ENCODE data around the gene ATP10B.
"Not testable (repeated sequence)": the region's sequence is repeated elsewhere in the genome, so short reads cannot be mapped to it uniquely, and the experiment has no call there.

The ATP10B gene

GRCh38 chr5:160812996-160813395 lies 39.0 kb downstream of the ATP10B start:
- H3K9me3 ChIP-seq (ENCODE audit: control extremely low read depth in 1 of 5, control insufficient read depth in 4 of 5, insufficient read depth in 2 of 5, low read depth in 1 of 5, low read length in 4 of 5); H3K27me3 ChIP-seq (replicated peaks in 2 of 5; ENCODE audit: control insufficient read depth in 4 of 5, insufficient read depth in 5 of 5, low read length in 4 of 5); DNase-seq; H3K4me3 ChIP-seq (ENCODE audit: control insufficient read depth in 1 of 7, extremely low read depth in 1 of 7, insufficient read depth in 4 of 7, low read depth in 2 of 7, low read length in 6 of 7); H3K4me1 ChIP-seq (ENCODE audit: control extremely low read depth in 1 of 4, control insufficient read depth in 4 of 4, insufficient read depth in 4 of 4, low read length in 3 of 4); H3K27ac ChIP-seq (ENCODE audit: insufficient read depth in 1 of 2, low read depth in 1 of 2, low read length in 2 of 2, poor library complexity in 1 of 2, severe bottlenecking in 2 of 2); CTCF ChIA-PET; H3K36me3 ChIP-seq (ENCODE audit: control insufficient read depth in 4 of 4, insufficient read depth in 4 of 4, low read length in 3 of 4); POLR2A ChIA-PET: not testable (repeated sequence)
- WGBS (ENCODE audit: insufficient coverage), result 93% methylated on average over 5 of the region's 12 CpGs

GRCh38 chr5:160805376-160805775 lies 46.6 kb downstream of the ATP10B start:
- Histone ChIP-seq H3K9me3 (ENCODE audit: control extremely low read depth in 1 of 5, control insufficient read depth in 4 of 5, insufficient read depth in 2 of 5, low read depth in 1 of 5, low read length in 4 of 5) (no peaks in the 10 kb centered on the region), H3K27me3 (replicated peaks in 2 of 5; ENCODE audit: control insufficient read depth in 4 of 5, insufficient read depth in 5 of 5, low read length in 4 of 5) (no peaks in the 10 kb centered on the region), H3K4me3 (ENCODE audit: control insufficient read depth in 1 of 7, extremely low read depth in 1 of 7, insufficient read depth in 4 of 7, low read depth in 2 of 7, low read length in 6 of 7) (no peak overlapping the region), H3K4me1 (ENCODE audit: control extremely low read depth in 1 of 4, control insufficient read depth in 4 of 4, insufficient read depth in 4 of 4, low read length in 3 of 4) (no peaks in the 10 kb centered on the region), H3K27ac (ENCODE audit: insufficient read depth in 1 of 2, low read depth in 1 of 2, low read length in 2 of 2, poor library complexity in 1 of 2, severe bottlenecking in 2 of 2) (no peak overlapping the region), H3K36me3 (ENCODE audit: control insufficient read depth in 4 of 4, insufficient read depth in 4 of 4, low read length in 3 of 4) (no peaks in the 10 kb centered on the region)
- DNase-seq, result no peak
- ChIA-PET POLR2A (no interaction called here), CTCF (interaction anchor here (1.0 kb wide), 1 partner anchor 39 kb away, joined by 3 read pairs; no protein-coding TSS in a partner anchor)
- WGBS (ENCODE audit: insufficient coverage), result 97% methylated on average over 4 of the region's 6 CpGs

DNA sequence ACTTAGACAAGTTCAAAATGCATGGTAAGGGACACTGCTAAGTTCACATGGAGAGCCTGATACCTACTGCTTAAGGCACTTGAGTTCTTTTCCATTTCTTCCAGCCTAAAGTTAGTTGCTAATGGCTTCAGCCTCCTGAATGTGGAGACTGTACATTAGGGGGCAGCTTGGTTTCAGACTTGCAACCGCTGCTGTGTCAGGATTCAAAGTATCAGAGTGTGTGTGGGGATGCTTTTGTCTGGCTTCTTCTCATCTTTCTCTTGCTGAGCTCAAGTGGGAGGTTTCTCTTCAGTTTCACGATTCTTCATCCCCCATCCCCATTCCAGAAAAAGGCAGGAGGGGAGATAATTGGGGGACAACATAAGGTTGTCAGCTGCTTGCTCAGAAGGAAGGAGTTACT lies 49.4 kb downstream of the ATP10B start:
- POLR2A ChIA-PET, result no interaction called here
- H3K27ac ChIP-seq (ENCODE audit: insufficient read depth in 1 of 2, low read depth in 1 of 2, low read length in 2 of 2, poor library complexity in 1 of 2, severe bottlenecking in 2 of 2), result no peak overlapping the region
- H3K4me3 ChIP-seq (ENCODE audit: control insufficient read depth in 1 of 7, extremely low read depth in 1 of 7, insufficient read depth in 4 of 7, low read depth in 2 of 7, low read length in 6 of 7), result no peak overlapping the region
- no peaks in the 10 kb centered on the region for H3K36me3 ChIP-seq (ENCODE audit: control insufficient read depth in 4 of 4, insufficient read depth in 4 of 4, low read length in 3 of 4)
- no peaks in the 10 kb centered on the region for H3K27me3 ChIP-seq (replicated peaks in 2 of 5; ENCODE audit: control insufficient read depth in 4 of 5, insufficient read depth in 5 of 5, low read length in 4 of 5)
- no CpG with 5 or more reads among the region's 2 CpGs for WGBS (ENCODE audit: insufficient coverage)
- no peak for DNase-seq
- CTCF ChIA-PET, result no interaction called here
- no peaks in the 10 kb centered on the region for H3K9me3 ChIP-seq (ENCODE audit: control extremely low read depth in 1 of 5, control insufficient read depth in 4 of 5, insufficient read depth in 2 of 5, low read depth in 1 of 5, low read length in 4 of 5)
- H3K4me1 ChIP-seq (ENCODE audit: control extremely low read depth in 1 of 4, control insufficient read depth in 4 of 4, insufficient read depth in 4 of 4, low read length in 3 of 4), result peaks cover 6 to 16% (median 8%) of the 10 kb centered on the region in 4 experiments

- Histone ChIP-seq H3K36me3 (ENCODE audit: control insufficient read depth in 4 of 4, insufficient read depth in 4 of 4, low read length in 3 of 4) (no peaks in the 10 kb centered on the region), H3K9me3 (ENCODE audit: control extremely low read depth in 1 of 5, control insufficient read depth in 4 of 5, insufficient read depth in 2 of 5, low read depth in 1 of 5, low read length in 4 of 5) (no peaks in the 10 kb centered on the region), H3K4me1 (ENCODE audit: control extremely low read depth in 1 of 4, control insufficient read depth in 4 of 4, insufficient read depth in 4 of 4, low read length in 3 of 4) (peaks cover 6 to 16% (median 8%) of the 10 kb centered on the region in 4 experiments), H3K4me3 (ENCODE audit: control insufficient read depth in 1 of 7, extremely low read depth in 1 of 7, insufficient read depth in 4 of 7, low read depth in 2 of 7, low read length in 6 of 7) (no peak overlapping the region), H3K27me3 (replicated peaks in 2 of 5; ENCODE audit: control insufficient read depth in 4 of 5, insufficient read depth in 5 of 5, low read length in 4 of 5) (no peaks in the 10 kb centered on the region), H3K27ac (ENCODE audit: insufficient read depth in 1 of 2, low read depth in 1 of 2, low read length in 2 of 2, poor library complexity in 1 of 2, severe bottlenecking in 2 of 2) (no peak overlapping the region)
- ChIA-PET POLR2A (no interaction called here), CTCF (interaction anchor here (1.3 to 1.8 kb wide), 2 partner anchors 13 to 362 kb away, joined by 3 to 5 read pairs; no protein-coding TSS in a partner anchor)
- WGBS (ENCODE audit: insufficient coverage), result 100% methylated on average over 3 of the region's 4 CpGs
- DNase-seq, result no peak
These were observed 51.4 kb downstream of the ATP10B start for GRCh38 chr5:160800375-160801275.

GRCh38 chr5:160799184-160799583 lies 52.8 kb downstream of the ATP10B start:
- 0% methylated on average over 2 of the region's 4 CpGs for WGBS (ENCODE audit: insufficient coverage)
- no peak overlapping the region for H3K4me3 ChIP-seq (ENCODE audit: control insufficient read depth in 1 of 7, extremely low read depth in 1 of 7, insufficient read depth in 4 of 7, low read depth in 2 of 7, low read length in 6 of 7)
- no peaks in the 10 kb centered on the region for H3K27me3 ChIP-seq (replicated peaks in 2 of 5; ENCODE audit: control insufficient read depth in 4 of 5, insufficient read depth in 5 of 5, low read length in 4 of 5)
- H3K27ac ChIP-seq (ENCODE audit: insufficient read depth in 1 of 2, low read depth in 1 of 2, low read length in 2 of 2, poor library complexity in 1 of 2, severe bottlenecking in 2 of 2), result no peak overlapping the region
- DNase-seq, result peak; percentile 6 to 77 (median 67)
- peaks cover 6 to 16% (median 8%) of the 10 kb centered on the region in 4 experiments for H3K4me1 ChIP-seq (ENCODE audit: control extremely low read depth in 1 of 4, control insufficient read depth in 4 of 4, insufficient read depth in 4 of 4, low read length in 3 of 4)
- H3K9me3 ChIP-seq (ENCODE audit: control extremely low read depth in 1 of 5, control insufficient read depth in 4 of 5, insufficient read depth in 2 of 5, low read depth in 1 of 5, low read length in 4 of 5), result no peaks in the 10 kb centered on the region
- no peaks in the 10 kb centered on the region for H3K36me3 ChIP-seq (ENCODE audit: control insufficient read depth in 4 of 4, insufficient read depth in 4 of 4, low read length in 3 of 4)
- ChIA-PET POLR2A (interaction anchor here (0.7 kb wide), 1 partner anchor 1053 kb away, joined by 3 read pairs; no protein-coding TSS in a partner anchor), CTCF (no interaction called here)

GRCh38 chr5:160797020-160797419 lies 55.0 kb downstream of the ATP10B start:
- no peak overlapping the region for H3K27ac ChIP-seq (ENCODE audit: insufficient read depth in 1 of 2, low read depth in 1 of 2, low read length in 2 of 2, poor library complexity in 1 of 2, severe bottlenecking in 2 of 2)
- ChIA-PET POLR2A (no interaction called here), CTCF (interaction anchor here (1.1 to 1.4 kb wide), 2 partner anchors 23 to 27 kb away, joined by 3 read pairs; no protein-coding TSS in a partner anchor)
- no peaks in the 10 kb centered on the region for H3K36me3 ChIP-seq (ENCODE audit: control insufficient read depth in 4 of 4, insufficient read depth in 4 of 4, low read length in 3 of 4)
- 100% methylated on average over 3 of the region's 4 CpGs for WGBS (ENCODE audit: insufficient coverage)
- DNase-seq, result no peak
- H3K4me3 ChIP-seq (ENCODE audit: control insufficient read depth in 1 of 7, extremely low read depth in 1 of 7, insufficient read depth in 4 of 7, low read depth in 2 of 7, low read length in 6 of 7), result no peak overlapping the region
- H3K27me3 ChIP-seq (replicated peaks in 2 of 5; ENCODE audit: control insufficient read depth in 4 of 5, insufficient read depth in 5 of 5, low read length in 4 of 5), result no peaks in the 10 kb centered on the region
- peaks cover 6 to 20% (median 8%) of the 10 kb centered on the region in 4 experiments for H3K4me1 ChIP-seq (ENCODE audit: control extremely low read depth in 1 of 4, control insufficient read depth in 4 of 4, insufficient read depth in 4 of 4, low read length in 3 of 4)
- no peaks in the 10 kb centered on the region for H3K9me3 ChIP-seq (ENCODE audit: control extremely low read depth in 1 of 5, control insufficient read depth in 4 of 5, insufficient read depth in 2 of 5, low read depth in 1 of 5, low read length in 4 of 5)

- no peak for DNase-seq
- no peaks in the 10 kb centered on the region for H3K9me3 ChIP-seq (ENCODE audit: control extremely low read depth in 1 of 5, control insufficient read depth in 4 of 5, insufficient read depth in 2 of 5, low read depth in 1 of 5, low read length in 4 of 5)
- no peak overlapping the region for H3K4me3 ChIP-seq (ENCODE audit: control insufficient read depth in 1 of 7, extremely low read depth in 1 of 7, insufficient read depth in 4 of 7, low read depth in 2 of 7, low read length in 6 of 7)
- ChIA-PET CTCF (no interaction called here), POLR2A (no interaction called here)
- H3K36me3 ChIP-seq (ENCODE audit: control insufficient read depth in 4 of 4, insufficient read depth in 4 of 4, low read length in 3 of 4), result no peaks in the 10 kb centered on the region
- no peaks in the 10 kb centered on the region for H3K27me3 ChIP-seq (replicated peaks in 2 of 5; ENCODE audit: control insufficient read depth in 4 of 5, insufficient read depth in 5 of 5, low read length in 4 of 5)
- no peak overlapping the region for H3K27ac ChIP-seq (ENCODE audit: insufficient read depth in 1 of 2, low read depth in 1 of 2, low read length in 2 of 2, poor library complexity in 1 of 2, severe bottlenecking in 2 of 2)
- WGBS (ENCODE audit: insufficient coverage), result no CpG with 5 or more reads among the region's 2 CpGs
- H3K4me1 ChIP-seq (ENCODE audit: control extremely low read depth in 1 of 4, control insufficient read depth in 4 of 4, insufficient read depth in 4 of 4, low read length in 3 of 4), result peaks cover 0 to 9% (median under 1%) of the 10 kb centered on the region in 4 experiments
These were observed 58.5 kb downstream of the ATP10B start for GRCh38 chr5:160793530-160793899.
